Measurements from ENCODE around the gene NFATC1.

- no peak for TF ChIP-seq POLR2A (IDR thresholded peaks at IDR 0.05)
- TF ChIP-seq, protein P1, sequence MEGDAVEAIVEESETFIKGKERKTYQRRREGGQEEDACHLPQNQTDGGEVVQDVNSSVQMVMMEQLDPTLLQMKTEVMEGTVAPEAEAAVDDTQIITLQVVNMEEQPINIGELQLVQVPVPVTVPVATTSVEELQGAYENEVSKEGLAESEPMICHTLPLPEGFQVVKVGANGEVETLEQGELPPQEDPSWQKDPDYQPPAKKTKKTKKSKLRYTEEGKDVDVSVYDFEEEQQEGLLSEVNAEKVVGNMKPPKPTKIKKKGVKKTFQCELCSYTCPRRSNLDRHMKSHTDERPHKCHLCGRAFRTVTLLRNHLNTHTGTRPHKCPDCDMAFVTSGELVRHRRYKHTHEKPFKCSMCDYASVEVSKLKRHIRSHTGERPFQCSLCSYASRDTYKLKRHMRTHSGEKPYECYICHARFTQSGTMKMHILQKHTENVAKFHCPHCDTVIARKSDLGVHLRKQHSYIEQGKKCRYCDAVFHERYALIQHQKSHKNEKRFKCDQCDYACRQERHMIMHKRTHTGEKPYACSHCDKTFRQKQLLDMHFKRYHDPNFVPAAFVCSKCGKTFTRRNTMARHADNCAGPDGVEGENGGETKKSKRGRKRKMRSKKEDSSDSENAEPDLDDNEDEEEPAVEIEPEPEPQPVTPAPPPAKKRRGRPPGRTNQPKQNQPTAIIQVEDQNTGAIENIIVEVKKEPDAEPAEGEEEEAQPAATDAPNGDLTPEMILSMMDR (IDR thresholded peaks at IDR 0.05 in 4 of 5, conservative IDR thresholded peaks at IDR 0.05 in 1 of 5) = no peak
Measured at GRCh38 chr18:79511271-79511670, 115.5 kb downstream of the NFATC1 start.
